Measurements from ENCODE around the gene MAPK4.

DNA sequence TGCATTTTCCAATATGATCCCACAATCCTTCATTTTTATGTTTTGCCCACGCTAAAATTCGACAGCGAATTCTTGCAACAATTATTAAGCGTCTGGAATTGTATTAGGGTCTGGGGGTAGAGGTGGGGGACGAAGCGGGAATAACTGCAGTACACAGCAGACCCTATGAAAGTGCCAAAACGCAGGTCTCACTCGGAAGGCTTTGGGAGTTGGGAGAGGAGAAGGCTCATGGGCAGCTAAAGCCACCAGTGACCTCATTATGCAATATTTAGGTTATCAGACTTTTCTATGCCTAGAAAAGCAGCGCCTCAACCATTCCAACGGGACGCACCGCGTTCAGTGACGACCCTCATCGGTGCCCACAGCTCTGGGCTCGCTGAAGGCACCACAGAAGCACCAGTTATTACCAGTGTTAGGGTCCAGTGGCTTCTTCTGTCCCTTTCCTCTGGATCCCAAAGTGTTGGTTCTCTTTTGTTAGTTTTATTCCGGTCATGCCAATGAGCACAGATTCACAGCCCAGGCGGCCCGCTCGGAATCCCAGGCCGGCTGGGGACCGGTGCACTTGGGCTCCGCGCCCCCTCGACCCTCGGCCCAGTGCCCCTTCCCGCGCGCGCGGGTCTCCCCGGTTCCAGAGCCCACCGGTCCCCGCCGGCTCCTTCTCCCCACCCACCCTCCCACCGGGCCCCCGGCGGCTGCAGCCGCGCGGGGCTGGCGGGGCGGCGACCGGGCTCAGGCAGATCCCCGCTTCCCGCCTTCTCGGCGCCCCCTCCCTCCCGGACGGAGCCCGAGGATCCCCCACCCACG is 737 bp upstream of the MAPK4 start:
- TF ChIP-seq EZH2 (IDR thresholded peaks at IDR 0.05; ENCODE audit: insufficient read depth, low read length) = no peak
- TF ChIP-seq, protein P1, sequence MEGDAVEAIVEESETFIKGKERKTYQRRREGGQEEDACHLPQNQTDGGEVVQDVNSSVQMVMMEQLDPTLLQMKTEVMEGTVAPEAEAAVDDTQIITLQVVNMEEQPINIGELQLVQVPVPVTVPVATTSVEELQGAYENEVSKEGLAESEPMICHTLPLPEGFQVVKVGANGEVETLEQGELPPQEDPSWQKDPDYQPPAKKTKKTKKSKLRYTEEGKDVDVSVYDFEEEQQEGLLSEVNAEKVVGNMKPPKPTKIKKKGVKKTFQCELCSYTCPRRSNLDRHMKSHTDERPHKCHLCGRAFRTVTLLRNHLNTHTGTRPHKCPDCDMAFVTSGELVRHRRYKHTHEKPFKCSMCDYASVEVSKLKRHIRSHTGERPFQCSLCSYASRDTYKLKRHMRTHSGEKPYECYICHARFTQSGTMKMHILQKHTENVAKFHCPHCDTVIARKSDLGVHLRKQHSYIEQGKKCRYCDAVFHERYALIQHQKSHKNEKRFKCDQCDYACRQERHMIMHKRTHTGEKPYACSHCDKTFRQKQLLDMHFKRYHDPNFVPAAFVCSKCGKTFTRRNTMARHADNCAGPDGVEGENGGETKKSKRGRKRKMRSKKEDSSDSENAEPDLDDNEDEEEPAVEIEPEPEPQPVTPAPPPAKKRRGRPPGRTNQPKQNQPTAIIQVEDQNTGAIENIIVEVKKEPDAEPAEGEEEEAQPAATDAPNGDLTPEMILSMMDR (IDR thresholded peaks at IDR 0.05; ENCODE audit: insufficient read depth, low read depth, low read length) = no peak
